NCI-H82 (cell line): ENCODE measurements around the gene ADCYAP1.
"Not testable (repeated sequence)": the region's sequence is repeated elsewhere in the genome, so short reads cannot be mapped to it uniquely, and the experiment has no call there.

ENCODE experiments used
- DNase-seq: peaks from one replicate; lab custom pipeline; 2025; lab: John Stamatoyannopoulos, UW

Gene ADCYAP1

GRCh38 chr18:904218-905090, at the start of gene ADCYAP1:
TSS of gene ADCYAP1 (plus strand) at chr18:904871. CDS start at chr18:905387, 516 bp downstream.
- peak; percentile 80 for DNase-seq

- no peak for DNase-seq
These were observed 46.7 kb upstream of the ADCYAP1 start for GRCh38 chr18:857986-858385.

GRCh38 chr18:864872-865273, 39.8 kb upstream of the ADCYAP1 start:
- peak; percentile 90 for DNase-seq

- DNase-seq, result no peak
These were observed 37.4 kb upstream of the ADCYAP1 start for GRCh38 chr18:867257-867656.

- not testable (repeated sequence) for DNase-seq
These were observed 31.2 kb upstream of the ADCYAP1 start for GRCh38 chr18:873426-873825.

GRCh38 chr18:875912-876311, 28.8 kb upstream of the ADCYAP1 start:
- no peak for DNase-seq

- DNase-seq, result no peak
These were observed 27.4 kb upstream of the ADCYAP1 start for GRCh38 chr18:877238-877637.

- DNase-seq, result no peak
These were observed 18.6 kb upstream of the ADCYAP1 start for GRCh38 chr18:886076-886475.

GRCh38 chr18:887716-888115, 17.0 kb upstream of the ADCYAP1 start:
- DNase-seq, result no peak

- DNase-seq, result no peak
These were observed 12.4 kb upstream of the ADCYAP1 start for GRCh38 chr18:892316-892715.

GRCh38 chr18:896315-896714, 8.4 kb upstream of the ADCYAP1 start:
- peak; percentile 9 for DNase-seq

GRCh38 chr18:901761-902160, 2.9 kb upstream of the ADCYAP1 start:
- DNase-seq, result peak; percentile 18

- peak; percentile 60 for DNase-seq
These were observed 2.4 kb upstream of the ADCYAP1 start for GRCh38 chr18:902229-902628.

GRCh38 chr18:903701-904100, 970 bp upstream of the ADCYAP1 start:
- peak; percentile 62 for DNase-seq

- peak; percentile 30 for DNase-seq
These were observed 756 bp downstream of the ADCYAP1 start for GRCh38 chr18:905307-905947.

- DNase-seq, result peak; percentile 25
These were observed 1.3 kb downstream of the ADCYAP1 start for GRCh38 chr18:905948-906415.

- DNase-seq, result peak; percentile 71
These were observed 1.9 kb downstream of the ADCYAP1 start for GRCh38 chr18:906416-907114.

GRCh38 chr18:907115-907884, 2.6 kb downstream of the ADCYAP1 start:
- peak; percentile 36 for DNase-seq

GRCh38 chr18:907885-908757, 3.5 kb downstream of the ADCYAP1 start:
- DNase-seq, result peak; percentile 18
